ENCODE data around the gene SERGEF. TPM values are rescaled to one million over a fixed set of nuclear protein-coding genes. Genes with fewer than 3 reads are reported as not detected.

SERGEF gene
- total RNA-seq, 1 experiment from 2014 or later = 31.4 TPM

- H4K91ac ChIP-seq (ENCODE audit: insufficient read length, low read depth, low read length) = no peak overlapping the region
- no peak overlapping the region for H2BK15ac ChIP-seq (ENCODE audit: low read depth, low read length)
- H3K79me2 ChIP-seq (ENCODE audit: insufficient read depth, low read length) = no peaks in the 10 kb centered on the region
- H3T11ph ChIP-seq (ENCODE audit: low read length) = no peak overlapping the region
- no peak overlapping the region for H2AK5ac ChIP-seq (ENCODE audit: insufficient read length, low read length)
- H3K27ac ChIP-seq (ENCODE audit: insufficient read length, low read depth, low read length) = no peak overlapping the region
- no peak overlapping the region for H3K14ac ChIP-seq (ENCODE audit: insufficient read depth, low read length)
- H3K18ac ChIP-seq (ENCODE audit: insufficient read length, low read depth, low read length) = no peak overlapping the region
- DNase-seq = no peak
- H3K9me3 ChIP-seq (ENCODE audit: control insufficient read depth, low read depth, low read length) = no peaks in the 10 kb centered on the region
- no peak overlapping the region for H3K4ac ChIP-seq (ENCODE audit: low read depth, low read length)
- no peaks in the 10 kb centered on the region for H3K4me1 ChIP-seq (ENCODE audit: insufficient read depth, low read length)
- H3K27me3 Mint-ChIP-seq (ENCODE audit: low read depth) = no peaks in the 10 kb centered on the region
- H3K4me1 Mint-ChIP-seq = no peaks in the 10 kb centered on the region
- no peak overlapping the region for H2AFZ ChIP-seq (ENCODE audit: low read length)
- H2BK12ac ChIP-seq (ENCODE audit: insufficient read length, low read depth, low read length) = no peak overlapping the region
- no peak overlapping the region for H3K4me3 Mint-ChIP-seq
- H3K23ac ChIP-seq (ENCODE audit: insufficient read length, low read depth, low read length) = no peak overlapping the region
- H3K27ac Mint-ChIP-seq = no peak overlapping the region
- no peak overlapping the region for H3K4me2 ChIP-seq (ENCODE audit: insufficient read depth, insufficient read length, low read length)
- no peak overlapping the region for H4K5ac ChIP-seq (ENCODE audit: insufficient read length, low read depth, low read length)
- H4K20me1 ChIP-seq (ENCODE audit: control insufficient read depth, insufficient read depth, insufficient read length) = no peaks in the 10 kb centered on the region
- TF ChIP-seq, protein P1, sequence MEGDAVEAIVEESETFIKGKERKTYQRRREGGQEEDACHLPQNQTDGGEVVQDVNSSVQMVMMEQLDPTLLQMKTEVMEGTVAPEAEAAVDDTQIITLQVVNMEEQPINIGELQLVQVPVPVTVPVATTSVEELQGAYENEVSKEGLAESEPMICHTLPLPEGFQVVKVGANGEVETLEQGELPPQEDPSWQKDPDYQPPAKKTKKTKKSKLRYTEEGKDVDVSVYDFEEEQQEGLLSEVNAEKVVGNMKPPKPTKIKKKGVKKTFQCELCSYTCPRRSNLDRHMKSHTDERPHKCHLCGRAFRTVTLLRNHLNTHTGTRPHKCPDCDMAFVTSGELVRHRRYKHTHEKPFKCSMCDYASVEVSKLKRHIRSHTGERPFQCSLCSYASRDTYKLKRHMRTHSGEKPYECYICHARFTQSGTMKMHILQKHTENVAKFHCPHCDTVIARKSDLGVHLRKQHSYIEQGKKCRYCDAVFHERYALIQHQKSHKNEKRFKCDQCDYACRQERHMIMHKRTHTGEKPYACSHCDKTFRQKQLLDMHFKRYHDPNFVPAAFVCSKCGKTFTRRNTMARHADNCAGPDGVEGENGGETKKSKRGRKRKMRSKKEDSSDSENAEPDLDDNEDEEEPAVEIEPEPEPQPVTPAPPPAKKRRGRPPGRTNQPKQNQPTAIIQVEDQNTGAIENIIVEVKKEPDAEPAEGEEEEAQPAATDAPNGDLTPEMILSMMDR (conservative IDR thresholded peaks at IDR 0.05) = no peak
- H3K79me1 ChIP-seq (ENCODE audit: insufficient read depth, low read depth, low read length, poor library complexity, severe bottlenecking) = no peaks in the 10 kb centered on the region
- H2BK20ac ChIP-seq (ENCODE audit: low read depth, low read length, poor library complexity, severe bottlenecking) = no peak overlapping the region
- H4K8ac ChIP-seq (replicated peaks; ENCODE audit: insufficient read length, low read depth, low read length) = no peak overlapping the region
- H3K36me3 Mint-ChIP-seq (ENCODE audit: insufficient read depth in 1 of 3, low read depth in 3 of 3) = peaks cover 0 to 28% (median 3%) of the 10 kb centered on the region in 3 experiments; a peak in 3 of 7 replicates
- H3K56ac ChIP-seq (ENCODE audit: insufficient read length, low read depth, low read length) = no peak overlapping the region
- H2BK5ac ChIP-seq (ENCODE audit: insufficient read length, low read length) = no peak overlapping the region
- no peak overlapping the region for H3K9ac ChIP-seq (ENCODE audit: extremely low read depth, insufficient read length, low read length)
- no peaks in the 10 kb centered on the region for H3K9me3 Mint-ChIP-seq
- WGBS (ENCODE audit: extremely low coverage, insufficient read length, low lambda C conversion rate) = no CpG with 5 or more reads among the region's 7 CpGs
- no peaks in the 10 kb centered on the region for H3K23me2 ChIP-seq (ENCODE audit: insufficient read length, low read depth, low read length, poor library complexity, severe bottlenecking)
- no peak overlapping the region for H2BK120ac ChIP-seq (ENCODE audit: low read depth, low read length, poor library complexity, severe bottlenecking)
- H3K27me3 ChIP-seq (ENCODE audit: insufficient read depth, low read length) = no peaks in the 10 kb centered on the region
These were observed 26.7 kb downstream of the SERGEF start for GRCh38 chr11:17986007-17986710.
